ENCODE measurements around the gene KDM3A.

DNA sequence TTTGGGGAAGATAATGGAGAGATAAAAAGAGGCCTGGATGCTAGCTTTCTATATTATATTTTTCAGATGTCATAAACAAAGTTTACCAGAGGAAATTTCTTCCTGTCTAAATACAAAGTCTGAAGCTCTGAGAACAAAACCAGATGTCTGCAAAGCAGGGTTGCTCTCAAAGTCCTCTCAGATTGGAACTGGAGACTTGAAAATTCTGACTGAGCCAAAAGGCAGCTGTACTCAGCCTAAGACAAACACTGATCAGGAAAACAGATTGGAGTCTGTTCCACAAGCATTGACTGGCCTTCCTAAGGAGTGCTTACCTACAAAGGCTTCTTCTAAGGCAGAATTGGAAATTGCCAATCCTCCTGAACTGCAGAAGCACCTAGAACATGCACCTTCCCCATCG is 25.1 kb downstream of the KDM3A start:
- TF ChIP-seq EZH2 (IDR thresholded peaks at IDR 0.05; ENCODE audit: borderline replicate concordance, low read length): no peak
- TF ChIP-seq, protein P1, sequence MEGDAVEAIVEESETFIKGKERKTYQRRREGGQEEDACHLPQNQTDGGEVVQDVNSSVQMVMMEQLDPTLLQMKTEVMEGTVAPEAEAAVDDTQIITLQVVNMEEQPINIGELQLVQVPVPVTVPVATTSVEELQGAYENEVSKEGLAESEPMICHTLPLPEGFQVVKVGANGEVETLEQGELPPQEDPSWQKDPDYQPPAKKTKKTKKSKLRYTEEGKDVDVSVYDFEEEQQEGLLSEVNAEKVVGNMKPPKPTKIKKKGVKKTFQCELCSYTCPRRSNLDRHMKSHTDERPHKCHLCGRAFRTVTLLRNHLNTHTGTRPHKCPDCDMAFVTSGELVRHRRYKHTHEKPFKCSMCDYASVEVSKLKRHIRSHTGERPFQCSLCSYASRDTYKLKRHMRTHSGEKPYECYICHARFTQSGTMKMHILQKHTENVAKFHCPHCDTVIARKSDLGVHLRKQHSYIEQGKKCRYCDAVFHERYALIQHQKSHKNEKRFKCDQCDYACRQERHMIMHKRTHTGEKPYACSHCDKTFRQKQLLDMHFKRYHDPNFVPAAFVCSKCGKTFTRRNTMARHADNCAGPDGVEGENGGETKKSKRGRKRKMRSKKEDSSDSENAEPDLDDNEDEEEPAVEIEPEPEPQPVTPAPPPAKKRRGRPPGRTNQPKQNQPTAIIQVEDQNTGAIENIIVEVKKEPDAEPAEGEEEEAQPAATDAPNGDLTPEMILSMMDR (conservative IDR thresholded peaks at IDR 0.05 in 1 of 2, IDR thresholded peaks at IDR 0.05 in 1 of 2; ENCODE audit: extremely low read depth in 1 of 2, insufficient read depth in 1 of 2, low read depth in 1 of 2, low read length in 2 of 2): no peak

All from mammary epithelial cell (primary cell).